Umbilical cord (tissue), 1 donor: ENCODE measurements around the gene CCR5AS.

ENCODE experiments used
- DNase-seq: peaks from one replicate; pipeline ENCODE4 v3.0.0-alpha.2; 2015; ENCODE audit warnings: low spot score

The CCR5AS gene

DNA sequence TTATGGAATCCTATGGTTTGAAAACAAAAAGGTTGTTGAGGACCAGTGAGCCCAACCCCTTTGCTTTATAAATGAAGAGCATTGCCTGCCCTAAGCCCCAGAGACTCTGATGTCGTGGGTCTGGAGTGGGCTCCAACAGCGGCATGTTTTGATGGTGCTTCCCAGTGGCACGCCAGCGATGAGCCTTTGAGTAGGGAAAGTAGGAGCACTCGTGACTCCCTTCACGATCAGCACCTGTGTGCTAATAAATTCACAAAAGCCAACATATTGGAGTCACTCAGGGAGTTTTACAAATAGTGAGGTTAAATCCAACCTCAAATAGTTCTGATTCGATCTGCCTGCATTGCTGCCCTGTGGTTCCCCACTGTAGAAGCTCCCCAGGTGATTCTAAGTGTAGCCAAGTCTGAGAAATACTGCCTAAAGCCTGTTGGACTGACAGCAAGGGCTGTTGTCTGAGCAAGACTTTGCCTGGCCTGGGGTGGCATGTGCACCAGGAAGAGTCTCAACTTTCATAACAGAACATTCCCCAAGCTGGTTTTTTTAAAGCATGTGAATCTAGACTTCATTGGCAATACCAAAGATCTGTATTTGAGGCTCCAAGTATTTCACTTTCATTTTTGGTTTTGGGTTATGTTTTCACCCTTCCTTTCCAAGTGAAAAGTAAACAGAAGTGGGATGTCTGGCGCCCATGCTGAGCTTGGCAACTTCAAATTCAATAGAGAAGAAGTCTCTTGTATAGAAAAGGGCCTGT, 26.2 kb downstream of the CCR5AS start:
- no peak for DNase-seq

GRCh38 chr3:46378426-46378942, 28.4 kb downstream of the CCR5AS start:
- peak; percentile 57 for DNase-seq

GRCh38 chr3:46375814-46376213, 31.1 kb downstream of the CCR5AS start:
- no peak for DNase-seq

- no peak for DNase-seq
Observed at GRCh38 chr3:46375218-46375617, 31.6 kb downstream of the CCR5AS start.

- DNase-seq, result no peak
Observed at GRCh38 chr3:46374755-46375154, 32.1 kb downstream of the CCR5AS start.

GRCh38 chr3:46372492-46373359, 34.1 kb downstream of the CCR5AS start:
- peak; percentile 23 for DNase-seq

GRCh38 chr3:46371519-46372340, 35.1 kb downstream of the CCR5AS start:
- DNase-seq, result no peak

DNA sequence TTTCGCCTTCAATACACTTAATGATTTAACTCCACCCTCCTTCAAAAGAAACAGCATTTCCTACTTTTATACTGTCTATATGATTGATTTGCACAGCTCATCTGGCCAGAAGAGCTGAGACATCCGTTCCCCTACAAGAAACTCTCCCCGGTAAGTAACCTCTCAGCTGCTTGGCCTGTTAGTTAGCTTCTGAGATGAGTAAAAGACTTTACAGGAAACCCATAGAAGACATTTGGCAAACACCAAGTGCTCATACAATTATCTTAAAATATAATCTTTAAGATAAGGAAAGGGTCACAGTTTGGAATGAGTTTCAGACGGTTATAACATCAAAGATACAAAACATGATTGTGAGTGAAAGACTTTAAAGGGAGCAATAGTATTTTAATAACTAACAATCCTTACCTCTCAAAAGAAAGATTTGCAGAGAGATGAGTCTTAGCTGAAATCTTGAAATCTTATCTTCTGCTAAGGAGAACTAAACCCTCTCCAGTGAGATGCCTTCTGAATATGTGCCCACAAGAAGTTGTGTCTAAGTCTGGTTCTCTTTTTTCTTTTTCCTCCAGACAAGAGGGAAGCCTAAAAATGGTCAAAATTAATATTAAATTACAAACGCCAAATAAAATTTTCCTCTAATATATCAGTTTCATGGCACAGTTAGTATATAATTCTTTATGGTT, 35.9 kb downstream of the CCR5AS start, which contains the start of gene CCR5:
Gene CCR5, plus strand, starts transcription at position 108 of the 680 bp plus-strand sequence. CDS start 1,957 bp downstream, outside the sequence.
- peak; percentile 82 for DNase-seq

DNA sequence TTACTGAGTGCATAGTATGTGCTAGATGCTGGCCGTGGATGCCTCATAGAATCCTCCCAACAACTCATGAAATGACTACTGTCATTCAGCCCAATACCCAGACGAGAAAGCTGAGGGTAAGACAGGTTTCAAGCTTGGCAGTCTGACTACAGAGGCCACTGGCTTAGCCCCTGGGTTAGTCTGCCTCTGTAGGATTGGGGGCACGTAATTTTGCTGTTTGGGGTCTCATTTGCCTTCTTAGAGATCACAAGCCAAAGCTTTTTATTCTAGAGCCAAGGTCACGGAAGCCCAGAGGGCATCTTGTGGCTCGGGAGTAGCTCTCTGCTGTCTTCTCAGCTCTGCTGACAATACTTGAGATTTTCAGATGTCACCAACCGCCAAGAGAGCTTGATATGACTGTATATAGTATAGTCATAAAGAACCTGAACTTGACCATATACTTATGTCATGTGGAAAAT, 37.2 kb downstream of the CCR5AS start:
- DNase-seq, result no peak

- DNase-seq, result no peak
Observed at GRCh38 chr3:46369151-46369550, 37.7 kb downstream of the CCR5AS start.

GRCh38 chr3:46368569-46368968, 38.3 kb downstream of the CCR5AS start:
- peak; percentile 50 for DNase-seq

GRCh38 chr3:46367811-46368210, 39.1 kb downstream of the CCR5AS start:
- peak; percentile 33 for DNase-seq

DNA sequence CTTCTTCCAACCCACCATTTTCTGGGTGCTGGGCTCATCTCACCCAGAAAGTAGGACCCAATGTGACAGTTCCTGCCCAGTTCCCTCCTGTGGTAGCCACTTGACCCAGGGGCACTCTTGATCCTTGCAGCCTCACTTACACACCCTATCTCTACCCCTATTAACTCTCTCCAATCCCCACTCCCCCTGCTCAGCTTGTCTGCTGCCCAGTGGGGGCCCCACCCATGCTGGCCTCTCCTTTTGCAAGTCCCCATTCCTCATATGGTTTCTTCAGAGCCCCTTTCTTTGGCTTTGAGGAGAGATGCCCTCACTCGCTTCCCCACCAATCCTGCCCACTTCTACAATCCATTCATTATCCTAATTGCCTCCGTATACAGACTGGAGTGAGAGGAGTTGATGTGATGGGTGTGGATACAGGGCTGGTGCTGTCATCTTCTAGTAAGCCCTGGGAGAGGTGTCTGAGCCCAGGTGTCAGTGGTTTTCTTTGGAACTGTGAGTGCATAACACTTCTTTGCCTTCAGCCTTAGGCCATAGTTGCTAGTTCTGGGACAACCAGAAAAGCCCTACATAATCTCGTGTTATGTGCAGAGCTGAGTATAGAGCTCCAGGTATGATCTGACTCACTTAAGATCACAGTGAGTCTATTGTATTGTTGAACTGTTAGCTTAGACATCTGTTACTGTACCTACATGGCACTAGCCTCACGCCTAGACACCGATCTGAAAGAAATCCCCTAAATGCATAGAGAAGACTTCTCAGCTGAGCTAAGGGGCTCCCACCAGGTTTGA, 40.9 kb downstream of the CCR5AS start:
- no peak for DNase-seq

DNA sequence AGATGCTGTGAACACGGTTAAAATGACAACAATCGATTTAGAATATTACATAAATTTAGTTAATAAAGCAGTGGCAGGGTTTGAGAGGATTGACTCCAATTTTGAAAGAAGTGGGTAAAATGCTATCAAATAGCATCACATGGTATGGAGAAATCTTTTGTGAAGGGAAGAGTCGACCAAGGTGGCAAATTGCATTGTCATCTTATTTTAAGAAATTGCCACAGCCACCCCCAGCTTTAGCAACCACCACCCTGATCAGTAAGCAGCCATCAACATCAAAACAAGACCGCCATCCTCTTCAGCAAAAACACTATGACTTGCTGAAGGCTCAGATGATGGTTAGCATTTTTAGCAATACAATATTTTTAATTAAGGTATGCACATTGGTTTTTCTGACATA, 41.8 kb downstream of the CCR5AS start:
- no peak for DNase-seq

DNA sequence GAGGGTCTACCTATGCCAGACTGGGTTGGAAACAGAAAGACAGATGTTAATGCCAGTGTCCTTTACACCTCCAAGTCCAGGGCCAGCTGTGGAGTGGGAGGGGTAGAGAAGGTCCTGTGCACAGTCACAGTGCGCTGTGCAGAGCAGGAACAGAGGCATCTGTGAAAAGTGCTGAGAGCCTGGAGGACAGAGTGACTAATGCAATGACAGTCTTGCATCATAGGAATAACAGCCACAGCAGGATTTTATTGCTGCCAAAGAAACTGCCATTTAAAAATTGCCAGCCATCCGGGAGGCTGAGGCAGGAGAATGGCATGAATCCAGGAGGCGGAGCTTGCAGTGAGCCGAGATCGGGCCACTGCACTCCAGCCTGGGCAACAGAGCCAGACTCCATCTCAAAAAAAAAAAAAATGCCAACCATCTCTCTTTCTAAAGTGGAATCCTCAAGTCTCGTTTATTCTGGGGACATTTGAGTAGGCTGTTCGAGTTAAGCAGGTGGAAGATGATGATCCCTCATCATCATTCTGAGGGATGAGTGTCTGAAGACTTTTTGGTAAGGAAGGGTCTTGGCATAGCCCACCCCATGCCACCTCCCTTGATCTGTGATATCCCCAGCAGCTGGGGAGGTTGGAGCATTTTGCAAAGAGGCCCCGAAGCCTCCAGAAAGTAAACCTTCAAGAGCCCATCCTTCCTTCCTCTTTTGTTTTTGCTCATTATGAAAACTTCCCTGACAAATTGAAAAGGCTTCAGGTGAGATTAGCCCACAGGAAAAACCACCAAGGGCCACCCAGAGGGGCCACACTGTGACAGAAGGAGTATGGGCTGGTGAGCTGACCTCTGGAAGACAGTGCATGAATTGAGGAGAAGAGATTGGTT, 45.2 kb downstream of the CCR5AS start:
- DNase-seq, result no peak

GRCh38 chr3:46360907-46361306, 46.0 kb downstream of the CCR5AS start:
- DNase-seq, result no peak

GRCh38 chr3:46359733-46360493, 47.0 kb downstream of the CCR5AS start:
- DNase-seq, result no peak

DNA sequence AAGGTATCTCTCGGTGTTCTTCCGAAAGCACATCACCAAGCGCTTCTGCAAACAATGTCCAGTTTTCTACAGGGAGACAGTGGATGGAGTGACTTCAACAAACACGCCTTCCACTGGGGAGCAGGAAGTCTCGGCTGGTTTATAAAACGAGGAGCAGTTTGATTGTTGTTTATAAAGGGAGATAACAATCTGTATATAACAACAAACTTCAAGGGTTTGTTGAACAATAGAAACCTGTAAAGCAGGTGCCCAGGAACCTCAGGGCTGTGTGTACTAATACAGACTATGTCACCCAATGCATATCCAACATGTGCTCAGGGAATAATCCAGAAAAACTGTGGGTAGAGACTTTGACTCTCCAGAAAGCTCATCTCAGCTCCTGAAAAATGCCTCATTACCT, 48.4 kb downstream of the CCR5AS start:
- DNase-seq, result no peak
